SK-N-MC (cell line): ENCODE data around the gene PKNOX2.

ENCODE experiments used
- EZH2 ChIP-seq: fragments of 200-600 bp; sonication (generic); IDR thresholded peaks from one replicate; pipeline ENCODE4 v1.6.1; 2017; ENCODE audit warnings: antibody characterized with exemption
- FOXP2 ChIP-seq: optimal IDR thresholded peaks from 2 replicates; pipeline ENCODE3; 2011; ENCODE audit warnings: mild to moderate bottlenecking, moderate library complexity; ENCODE audit not compliant: insufficient read depth; ENCODE audit errors: extremely low read length, control extremely low read depth

DNA sequence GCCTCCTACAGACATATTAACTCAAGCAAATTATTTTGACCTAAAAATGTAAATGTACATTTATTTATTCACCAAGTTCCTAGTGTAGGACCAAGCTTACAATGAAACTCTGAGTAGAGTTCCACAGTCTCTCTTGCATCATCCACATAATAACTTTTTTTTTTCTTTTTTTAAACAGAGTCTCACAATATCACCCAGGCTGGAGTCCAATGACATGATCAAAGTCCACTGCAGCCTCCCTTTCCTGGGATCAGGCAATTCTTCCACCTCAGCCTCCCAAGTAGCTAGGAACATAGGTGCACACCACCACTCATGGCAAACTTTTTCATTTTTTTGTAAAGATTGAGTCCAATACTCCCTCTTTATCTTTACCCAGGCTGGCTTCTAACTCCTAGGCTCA lies 303.5 kb downstream of the PKNOX2 start:
- TF ChIP-seq EZH2 (no peak), FOXP2 (no peak)
